ENCODE data around the gene NUFIP2.
"Not testable (repeated sequence)": the region's sequence is repeated elsewhere in the genome, so short reads cannot be mapped to it uniquely, and the experiment has no call there.

The NUFIP2 gene

DNA sequence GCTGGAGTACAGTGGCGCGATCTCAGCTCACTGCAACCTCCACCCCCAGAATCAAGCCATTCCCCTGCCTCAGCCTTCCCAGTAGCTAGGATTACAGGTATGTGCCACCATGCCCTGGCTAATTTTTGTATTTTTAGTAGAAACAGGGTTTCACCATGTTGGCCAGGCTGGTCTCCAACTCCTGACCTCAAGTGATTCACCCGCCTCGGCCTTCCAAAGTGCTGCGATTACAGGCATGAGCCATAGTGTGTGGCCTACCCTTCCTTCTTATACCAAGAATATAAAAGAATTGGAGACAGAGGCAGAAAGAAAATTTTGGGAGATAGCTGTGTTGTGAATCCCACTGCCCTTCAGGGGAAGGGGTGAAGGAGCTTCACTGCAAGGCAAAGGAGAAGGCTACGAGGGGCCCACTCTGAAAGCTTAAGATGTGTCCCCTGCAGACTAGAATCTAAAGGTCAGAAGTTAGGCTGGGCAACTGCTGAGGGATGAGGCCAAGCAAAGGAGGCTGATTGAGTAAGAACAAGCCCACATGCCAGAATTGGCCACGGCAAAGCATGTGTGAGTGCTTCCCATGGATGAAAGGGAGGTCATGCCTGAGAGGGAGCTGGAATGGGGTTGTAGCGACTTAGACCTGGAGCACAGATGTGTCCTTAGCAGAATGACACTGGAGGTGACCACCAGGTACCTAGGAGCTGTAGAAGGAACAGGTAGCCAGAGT is 55.7 kb downstream of the NUFIP2 start:
- no peak for DNase-seq

DNA sequence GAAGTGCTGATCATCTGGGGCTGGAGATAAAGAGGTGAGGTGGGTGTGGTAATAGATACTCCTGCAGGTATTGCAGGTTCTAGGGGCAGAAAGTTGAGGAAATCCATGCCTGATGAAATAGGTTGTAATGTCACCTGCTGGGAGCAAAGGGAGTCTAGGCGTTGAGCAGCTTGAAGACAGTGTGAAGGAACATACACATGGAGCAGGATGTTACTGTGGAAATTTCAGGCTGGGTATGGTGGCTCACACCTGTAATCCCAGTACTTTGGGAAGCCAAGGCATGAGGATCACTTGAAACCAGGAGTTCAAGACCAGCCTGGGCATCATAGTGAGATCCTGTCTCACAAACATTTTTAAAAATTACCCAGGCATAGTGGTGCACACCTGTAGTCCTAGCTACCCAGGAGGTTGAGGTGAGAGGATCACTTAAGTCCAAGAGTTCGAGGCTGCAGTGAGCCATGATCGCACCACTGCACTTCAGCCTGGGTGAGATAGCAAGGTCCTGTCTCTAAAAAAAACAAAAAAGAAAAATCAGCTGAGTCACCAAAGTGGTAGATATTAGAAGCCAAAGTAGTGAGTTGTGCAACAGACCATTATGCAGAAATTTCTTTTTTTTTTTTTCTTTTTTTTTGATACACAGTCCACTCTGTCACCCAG is 56.3 kb downstream of the NUFIP2 start:
- DNase-seq, result no peak

DNA sequence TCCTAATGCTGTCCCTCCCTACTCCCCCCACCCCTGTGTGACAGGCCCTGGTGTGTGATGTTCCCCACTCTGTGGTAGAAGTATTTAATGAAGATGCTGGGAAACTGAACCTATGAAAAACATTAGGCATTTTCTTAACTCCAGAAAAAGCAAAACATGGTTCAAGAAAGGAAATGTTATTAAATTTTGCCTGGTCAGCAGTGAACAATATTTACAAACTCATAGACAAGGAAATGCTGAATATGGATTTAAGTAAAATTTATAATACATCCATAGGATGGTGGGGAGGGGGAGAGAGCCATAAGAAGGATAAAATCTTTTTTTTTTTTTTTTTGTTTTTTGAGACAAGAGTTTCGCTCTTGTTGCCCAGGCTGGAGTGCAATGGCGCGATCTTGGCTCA is 58.0 kb downstream of the NUFIP2 start:
- DNase-seq, result no peak

DNA sequence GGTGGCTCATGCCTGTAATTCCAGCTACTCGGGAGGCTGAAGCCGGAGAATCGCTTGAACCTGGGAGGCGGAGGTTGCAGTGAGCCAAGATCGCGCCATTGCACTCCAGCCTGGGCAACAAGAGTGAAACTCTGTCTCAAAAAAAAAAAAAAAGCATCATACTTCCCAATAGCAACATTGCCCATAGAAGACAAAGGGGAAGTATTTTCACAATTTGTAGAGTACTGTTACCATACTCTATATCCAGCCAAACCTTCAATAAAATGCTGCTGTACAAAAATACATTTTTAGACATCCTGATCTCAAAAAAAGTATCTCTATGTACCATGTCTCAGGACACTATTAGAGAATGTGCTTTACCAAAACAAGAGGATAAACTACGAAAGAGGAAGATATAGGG is 59.0 kb downstream of the NUFIP2 start:
- not testable (repeated sequence) for DNase-seq

DNA sequence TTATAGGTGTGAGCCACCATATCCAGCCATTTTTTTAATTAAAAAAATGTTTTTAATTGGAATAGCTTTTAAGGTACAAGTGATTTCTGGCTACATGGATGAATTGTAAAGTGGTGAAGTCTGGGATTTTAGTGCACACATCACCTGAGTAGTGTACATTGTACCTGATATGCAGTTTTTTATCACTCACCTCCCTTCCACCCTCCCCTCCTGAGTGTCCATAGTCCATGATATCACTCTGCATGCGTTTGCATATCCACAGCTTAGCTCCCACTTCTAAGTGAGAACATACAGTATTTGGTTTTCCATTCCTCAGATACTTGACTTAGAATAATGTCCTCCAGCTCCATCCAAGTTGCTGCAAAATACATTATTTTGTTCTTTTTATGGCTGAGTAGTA is 60.6 kb downstream of the NUFIP2 start:
- no peak for DNase-seq

DNA sequence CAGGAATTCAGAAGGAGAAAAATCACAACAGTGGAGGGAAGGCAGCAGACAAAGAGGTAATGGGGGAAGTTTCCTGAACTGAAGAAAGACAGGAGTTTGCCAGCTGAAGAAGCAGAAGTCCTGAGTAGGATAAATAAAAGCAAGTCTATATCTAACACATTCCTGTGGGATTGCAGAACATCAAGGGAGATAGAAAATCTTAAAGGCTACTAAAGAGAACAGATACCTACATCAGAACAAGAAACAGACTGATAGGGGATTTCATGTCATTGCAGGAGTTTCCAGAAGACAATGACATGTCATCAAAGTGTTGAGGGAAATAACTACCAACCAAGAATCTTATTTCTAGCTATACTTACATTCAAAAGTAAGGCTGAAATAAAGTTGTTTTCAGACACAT is 68.6 kb downstream of the NUFIP2 start:
- no peak for DNase-seq

DNA sequence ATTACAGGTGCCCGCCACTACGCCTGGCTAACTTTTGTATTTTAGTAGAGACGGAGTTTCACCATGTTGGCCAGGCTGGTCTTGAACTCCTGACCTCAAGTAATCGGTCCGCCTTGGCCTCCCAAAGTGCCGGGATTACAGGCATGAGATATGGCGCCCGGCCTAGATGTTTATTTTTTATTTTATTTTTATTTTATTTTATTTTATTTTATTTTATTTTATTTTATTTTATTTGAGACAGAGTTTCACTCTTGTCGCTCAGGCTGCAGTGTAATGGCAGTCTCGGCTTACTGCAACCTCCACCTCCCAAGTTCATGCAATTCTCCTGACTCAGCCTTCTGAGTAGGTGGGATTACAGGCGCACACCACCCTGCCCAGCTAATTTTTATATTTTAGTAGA is 72.6 kb downstream of the NUFIP2 start:
- DNase-seq, result not testable (repeated sequence)

DNA sequence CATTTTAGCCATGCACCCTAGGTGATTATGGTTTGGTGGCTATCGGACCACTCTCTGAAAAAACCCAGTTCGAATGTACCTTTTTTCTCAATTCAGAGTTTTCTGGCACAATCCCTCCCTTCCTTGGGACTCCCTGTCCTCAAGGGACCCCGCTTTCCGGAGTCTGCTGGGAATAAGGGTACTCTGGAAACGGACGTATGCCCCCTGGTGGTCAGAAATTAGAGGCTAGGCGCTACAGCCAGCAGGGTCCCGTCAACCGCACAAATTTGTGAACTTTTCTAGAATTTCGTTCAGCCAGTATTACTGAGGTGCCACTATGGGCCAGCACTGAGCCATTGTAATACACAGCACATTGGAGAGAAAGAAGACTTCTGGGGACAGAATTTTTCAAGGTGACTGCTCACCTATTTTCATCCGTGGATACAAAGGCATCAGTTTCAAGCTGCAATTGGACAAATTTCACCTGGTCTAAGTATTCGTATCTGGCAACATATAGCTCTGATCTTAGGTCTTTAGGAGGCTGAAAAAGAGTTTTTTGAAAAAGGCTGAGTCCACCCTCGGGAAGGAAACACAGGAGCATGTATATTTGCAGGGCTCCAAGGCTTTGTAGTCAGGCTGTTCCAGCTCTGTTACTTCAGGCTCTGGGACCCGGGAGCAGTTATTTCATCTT is 74.4 kb downstream of the NUFIP2 start:
- peak in 52 of 56 donors; percentile 25 to 90 (median 72) for DNase-seq

DNA sequence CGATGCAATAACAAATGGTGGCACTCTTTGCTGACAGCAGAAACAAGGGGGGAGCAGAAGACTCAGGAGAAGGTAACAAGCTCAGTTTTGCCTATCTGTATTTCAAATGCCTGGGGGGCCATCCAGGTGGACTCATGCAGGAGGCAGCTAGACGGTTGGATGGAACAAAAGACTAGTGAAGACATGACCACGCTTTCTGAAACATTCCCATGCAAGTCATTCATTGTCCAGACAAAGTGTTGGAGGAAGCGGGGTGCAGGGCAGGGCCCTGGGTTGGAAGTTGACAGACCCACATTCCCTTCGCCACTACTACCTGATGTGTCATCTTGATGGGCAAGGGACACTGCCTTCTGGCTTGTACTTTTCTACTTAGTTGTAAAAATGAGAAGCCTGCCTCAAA is 77.1 kb downstream of the NUFIP2 start:
- DNase-seq, result no peak

DNA sequence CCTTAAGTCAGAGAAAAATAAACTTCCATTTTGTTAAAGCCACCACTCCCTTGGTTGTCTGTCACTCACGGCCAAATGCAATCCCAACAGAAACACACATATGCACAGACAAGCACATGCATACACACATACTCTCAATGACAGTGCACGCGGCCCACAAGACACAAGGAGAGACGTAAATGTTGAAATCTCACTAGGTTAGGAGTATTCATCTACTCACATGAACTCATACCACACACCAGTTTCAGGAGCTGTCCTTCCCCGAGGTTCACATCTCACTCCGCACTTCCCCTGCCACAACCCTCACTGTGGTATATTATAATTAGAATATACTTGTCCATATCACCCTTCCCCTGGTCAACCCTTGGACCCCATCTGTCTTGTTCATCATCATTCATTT is 77.8 kb downstream of the NUFIP2 start:
- no peak for DNase-seq

DNA sequence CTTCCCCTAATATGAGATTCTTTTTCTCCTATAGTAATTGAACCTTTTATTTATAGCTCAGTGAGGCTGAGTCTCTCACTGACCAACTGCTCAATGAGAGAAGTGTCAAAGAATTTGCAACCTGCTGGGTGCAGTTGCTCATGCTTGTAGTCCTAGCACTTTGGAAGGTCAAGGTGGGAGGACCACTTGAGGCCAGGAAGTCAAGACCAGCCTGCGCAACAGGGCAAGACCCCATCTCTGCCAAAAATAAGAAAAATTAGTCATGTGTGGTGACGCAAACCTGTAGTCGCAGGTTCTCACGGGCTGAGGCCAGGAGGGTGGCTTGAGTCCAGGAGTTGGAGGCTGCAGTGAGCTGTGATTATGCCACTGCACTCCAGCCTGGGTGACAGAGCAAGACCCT is 78.2 kb downstream of the NUFIP2 start:
- DNase-seq, result no peak

DNA sequence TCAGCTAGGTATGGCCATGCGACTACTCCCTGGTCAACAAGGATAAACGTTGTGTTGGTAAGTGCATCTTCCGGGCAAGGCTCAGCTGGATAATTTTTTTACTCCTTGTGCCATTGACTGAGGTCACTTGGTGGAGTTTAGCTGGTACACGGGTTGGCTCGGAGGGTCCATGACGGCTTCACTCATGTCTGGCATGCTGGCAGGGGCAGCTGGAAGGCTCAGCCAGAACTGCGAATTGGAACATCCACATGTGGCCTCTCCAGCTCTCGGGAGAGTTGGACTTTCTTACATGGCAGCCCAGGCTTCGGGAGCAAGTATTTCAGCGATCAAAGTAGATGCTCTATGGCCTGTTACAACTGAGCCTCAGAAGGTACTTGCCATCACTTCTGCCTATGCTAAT is 78.8 kb downstream of the NUFIP2 start:
- no peak for DNase-seq

DNA sequence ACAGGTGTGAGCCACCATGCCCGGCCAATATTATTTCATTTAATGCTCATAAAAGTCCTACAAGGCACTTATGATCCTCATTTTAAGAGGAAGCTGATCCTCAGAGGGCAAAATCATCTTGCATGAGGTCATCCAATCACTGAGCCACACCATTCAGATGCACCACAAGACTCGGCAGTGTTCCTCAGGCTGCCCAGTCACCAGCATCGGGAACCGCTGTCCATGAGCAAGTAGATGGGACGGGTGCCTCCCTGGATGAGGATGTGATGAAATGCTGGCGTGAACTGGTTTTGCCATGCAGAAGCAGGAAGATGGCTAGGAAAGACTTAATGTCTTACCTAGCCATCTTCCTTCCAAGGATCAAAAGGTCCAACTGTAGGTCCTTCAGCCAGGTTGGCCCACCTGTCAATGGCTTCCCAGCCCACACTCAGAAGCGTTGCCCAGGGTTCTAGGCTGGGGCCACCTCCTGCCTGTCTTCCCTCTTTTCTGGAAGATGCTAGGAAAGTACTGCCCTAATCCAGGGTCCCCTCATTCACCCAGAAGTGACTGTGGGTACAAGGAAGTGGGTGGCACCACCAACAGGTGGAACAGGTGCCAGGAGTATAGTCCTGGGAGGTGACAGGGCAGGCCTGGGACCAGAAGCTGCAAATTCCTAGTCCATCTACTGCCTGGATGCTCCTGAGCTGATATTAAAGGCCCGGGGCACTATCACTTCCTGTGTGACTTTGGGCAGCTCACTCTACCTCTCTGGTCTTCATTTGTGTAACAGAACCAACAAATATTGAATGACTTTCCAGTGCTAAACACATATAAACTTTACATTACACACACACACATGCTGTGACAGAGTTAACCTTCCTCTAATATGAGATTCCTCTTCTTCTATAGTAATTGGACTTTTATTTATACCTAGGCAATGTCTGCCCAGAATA is 79.5 kb downstream of the NUFIP2 start:
- peak in 3 of 56 donors; percentile 8 to 33 (median 11) for DNase-seq

DNA sequence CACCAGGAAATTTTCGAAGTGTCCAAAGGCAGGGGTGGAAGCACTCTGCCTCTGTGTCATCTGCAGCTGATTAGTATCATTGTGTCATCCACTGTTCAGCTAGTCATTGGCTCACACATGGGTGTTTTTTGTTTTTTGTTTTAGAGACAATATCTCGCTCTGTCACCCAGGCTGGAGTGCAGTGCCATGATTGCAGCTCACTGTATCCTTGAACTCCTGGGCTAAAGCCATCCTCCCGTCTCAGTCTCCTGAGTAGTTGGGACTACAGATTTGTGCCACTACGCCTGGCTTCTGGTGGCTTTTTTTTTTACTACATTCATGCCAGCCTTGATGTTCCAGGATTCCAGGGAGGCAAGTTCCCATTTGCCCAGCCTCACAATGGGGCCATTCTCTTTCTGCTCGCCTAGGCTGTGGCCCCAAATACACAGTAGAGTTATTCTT is 81.2 kb downstream of the NUFIP2 start:
- DNase-seq, result peak in 51 of 56 donors; percentile 19 to 92 (median 73)

DNA sequence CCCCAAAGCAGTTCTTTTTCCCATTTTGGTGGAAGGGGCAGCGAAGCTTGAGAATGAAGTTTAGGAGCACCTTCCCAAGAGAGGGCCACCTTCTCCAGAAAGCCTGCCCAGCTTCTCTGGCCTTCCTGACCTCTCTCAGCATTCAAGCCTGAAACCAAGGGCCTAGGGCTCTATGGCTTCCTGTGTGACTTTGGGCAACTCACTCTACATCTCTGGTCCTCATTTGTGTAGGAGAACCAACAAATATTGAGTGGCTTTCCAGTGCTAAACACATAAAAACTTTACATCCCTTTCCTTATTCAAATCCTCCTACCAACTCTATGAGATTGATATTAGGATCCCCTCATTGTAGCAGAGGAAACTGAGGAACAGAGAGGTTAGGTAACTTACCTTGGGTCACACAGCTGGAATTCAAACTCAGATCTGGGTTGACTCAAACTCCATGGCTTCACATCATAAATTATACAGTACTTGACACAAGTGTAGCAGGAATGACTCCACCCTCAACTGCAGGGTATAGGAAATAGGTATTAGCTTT is 81.8 kb downstream of the NUFIP2 start:
- no peak for DNase-seq

DNA sequence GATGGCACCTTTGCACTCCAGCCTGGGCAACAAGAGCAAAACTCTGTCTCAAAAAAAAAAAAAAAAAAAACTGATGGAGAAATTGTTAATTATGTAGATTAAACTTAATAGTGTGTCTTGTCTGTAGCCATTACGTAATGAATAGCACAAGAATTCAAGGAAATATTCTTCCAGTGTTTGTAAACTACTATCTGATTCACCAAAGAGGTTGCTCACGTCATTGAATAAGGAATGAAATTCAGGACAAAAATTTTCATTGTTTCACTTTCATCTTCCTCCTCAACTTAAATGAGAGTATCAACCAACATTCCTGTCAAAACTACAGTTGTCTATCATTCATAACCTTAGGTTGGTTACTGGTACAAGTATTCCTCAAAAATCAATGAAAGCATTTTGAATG is 83.1 kb downstream of the NUFIP2 start:
- no peak for DNase-seq

DNA sequence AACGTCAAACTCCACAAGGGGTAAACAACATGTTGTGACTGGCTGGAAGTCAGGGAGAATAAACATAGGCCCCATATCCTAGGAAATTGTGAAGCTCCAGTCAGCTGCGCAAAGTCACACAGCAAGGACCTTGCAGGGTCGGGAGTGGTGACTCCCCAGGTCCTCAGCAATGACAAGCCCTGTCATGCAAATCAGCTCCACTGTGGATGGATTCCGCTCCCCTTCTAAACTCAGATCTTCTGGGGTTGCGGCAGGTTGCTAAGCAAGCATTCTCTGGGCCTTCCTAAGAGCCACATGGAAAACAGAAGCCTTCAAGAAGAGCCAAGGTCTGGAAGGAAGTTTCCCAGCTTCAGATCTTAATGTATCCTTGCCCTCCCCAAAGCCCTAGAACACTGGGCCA is 84.9 kb downstream of the NUFIP2 start:
- DNase-seq, result no peak

DNA sequence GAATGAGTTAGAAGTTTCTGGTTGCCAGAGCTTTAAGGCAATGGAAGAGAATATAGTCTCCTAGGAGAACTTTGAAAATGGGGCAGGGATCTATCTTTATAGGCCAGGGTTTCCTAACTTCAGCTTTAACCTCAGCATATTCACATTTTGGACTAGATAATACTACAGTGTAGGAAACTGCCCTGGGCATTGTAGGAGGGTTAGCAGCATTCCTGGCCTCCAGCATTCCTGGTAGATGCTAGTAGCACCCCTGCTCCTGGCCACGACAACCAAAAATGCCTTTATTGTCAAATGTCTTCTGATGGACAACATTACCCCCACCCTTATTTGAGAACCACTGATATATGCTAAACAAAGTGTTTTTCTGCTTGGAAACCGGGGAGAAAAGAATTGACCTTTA is 86.0 kb downstream of the NUFIP2 start:
- DNase-seq, result no peak

Data from nucleus accumbens (tissue), 56 donors.